Breast epithelium (tissue), 3 donors: ENCODE data around the gene SERINC5.
A peak's percentile ranks its signal among the peaks of the same experiment; 100 is the strongest.

Source experiments
- CTCF ChIP-seq, 3 donors: fragments of 450-650 bp; IDR thresholded peaks; one replicate each; pipeline ENCODE4 v1.5.1; 2016 to 2017; ENCODE audit warnings: antibody characterized with exemption in 3 of 3, mild to moderate bottlenecking in 3 of 3, moderate library complexity in 3 of 3
- POLR2A ChIP-seq: fragments of 450-650 bp; IDR thresholded peaks from one replicate; pipeline ENCODE4 v1.6.1; 2016; ENCODE audit warnings: antibody characterized with exemption, mild to moderate bottlenecking, moderate library complexity

- TF ChIP-seq CTCF (IDR thresholded peaks at IDR 0.05) (peak in 2 of 3 donors; percentile 61 to 74), POLR2A (no peak)
These were observed 173.1 kb downstream of the SERINC5 start for GRCh38 chr5:80082731-80083100.
